Right ventricle myocardium superior (tissue), 1 donor: ENCODE measurements around the gene IL17REL. TPM values are rescaled to one million over a fixed set of nuclear protein-coding genes. Genes with fewer than 3 reads are reported as not detected.

ENCODE experiments used
- microRNA-seq: library from miRNA; unstranded; fragments of <30 nt; microRNA quantifications from one replicate; pipeline ENCODE4 v1.2.0, GENCODE V29; 2020
- total RNA-seq: library from RNA; stranded (reverse); fragmentation: NEBNext Ultra II Directional; extraction: Animal tissue kit (Norgen Biotek cat#: 25700); gene quantifications from one replicate; pipeline ENCODE4 v1.2.1, GENCODE V29; 2021
- donor health status: DM: no; HTN: yes; CAD: no; lungs with severe emphysema.

IL17REL gene
- total RNA-seq, 1 donor from 2014 or later: not detected

Small RNAs within 50 kb of the gene (microRNA-seq; reads per million reads assigned to microRNA genes)
- gene MIR6821: not detected

Other genes with a start within 250 kb of the IL17REL start
- 15.9 TPM for gene BRD1, start 184.9 kb downstream of the IL17REL start, total RNA-seq
- 3.8 TPM for gene ZBED4, start 158.9 kb downstream of the IL17REL start, total RNA-seq
- 13.8 TPM for gene ALG12, start 94.3 kb downstream of the IL17REL start, total RNA-seq
- gene CRELD2, start 94.1 kb downstream of the IL17REL start, total RNA-seq: 22.1 TPM
- 61.5 TPM for gene PIM3, start 52.0 kb downstream of the IL17REL start, total RNA-seq
- gene TTLL8, start 45.5 kb upstream of the IL17REL start, total RNA-seq: not detected
- gene MLC1, start 72.7 kb upstream of the IL17REL start, total RNA-seq: 0.46 TPM
- gene MOV10L1, start 77.2 kb upstream of the IL17REL start, total RNA-seq: not detected
- gene PANX2, start 158.0 kb upstream of the IL17REL start, total RNA-seq: 0.43 TPM
- 22.0 TPM for gene TRABD, start 173.1 kb upstream of the IL17REL start, total RNA-seq
- gene SELENOO, start 188.2 kb upstream of the IL17REL start, total RNA-seq: 15.6 TPM
- 14.1 TPM for gene TUBGCP6, start 232.3 kb upstream of the IL17REL start, total RNA-seq
- 12.0 TPM for gene HDAC10, start 238.5 kb upstream of the IL17REL start, total RNA-seq
- gene MAPK12, start 248.9 kb upstream of the IL17REL start, total RNA-seq: 13.2 TPM